Stimulated activated CD4-positive, alpha-beta T cell treated with anti-CD3 and anti-CD28 coated beads, TNF-alpha, amount 100 ng/mL, for 24 hours (primary cell): ENCODE data around the gene HTR4.
A peak's percentile ranks its signal among the peaks of the same experiment; 100 is the strongest.
"Not testable (repeated sequence)": the region's sequence is repeated elsewhere in the genome, so short reads cannot be mapped to it uniquely, and the experiment has no call there.

Experiments
- DNase-seq, 3 experiments: peaks; one replicate each; pipeline ENCODE4 v3.0.0-alpha.2; 2020; ENCODE audit warnings: low read depth in 3 of 3

HTR4 gene

DNA sequence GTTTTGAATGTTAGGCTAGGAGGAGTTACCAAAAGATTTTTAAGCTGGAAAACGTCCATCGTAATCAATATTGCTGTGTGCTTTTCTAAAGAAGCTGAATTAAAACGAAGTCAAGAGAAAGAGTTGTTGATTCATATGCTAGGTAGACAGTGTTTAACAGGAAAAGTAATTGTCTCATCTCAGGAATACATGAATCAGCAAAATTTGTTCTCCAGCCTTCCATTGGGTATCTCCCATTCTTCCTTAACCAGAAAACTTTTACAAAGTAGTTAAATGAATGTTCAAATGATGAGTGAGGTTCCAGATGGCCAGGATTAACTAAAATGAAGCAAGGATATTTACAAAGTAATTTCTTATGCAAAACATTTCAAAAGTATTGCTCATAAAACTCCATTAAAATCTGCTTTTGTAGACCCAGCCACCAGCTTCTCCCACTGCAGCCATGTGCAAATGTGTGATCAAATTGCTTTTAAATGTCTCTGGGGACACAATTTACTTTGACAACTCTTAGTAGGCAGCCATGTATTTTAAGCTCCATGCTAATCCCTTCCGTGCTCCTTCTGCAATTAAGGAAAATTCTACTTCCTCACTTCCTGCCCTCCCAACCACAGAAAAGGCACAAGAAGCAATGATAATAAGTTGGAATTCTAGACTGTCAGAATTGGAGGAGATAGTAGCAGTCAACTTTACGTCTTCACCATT is 121.2 kb downstream of the HTR4 start:
- no peak for DNase-seq

DNA sequence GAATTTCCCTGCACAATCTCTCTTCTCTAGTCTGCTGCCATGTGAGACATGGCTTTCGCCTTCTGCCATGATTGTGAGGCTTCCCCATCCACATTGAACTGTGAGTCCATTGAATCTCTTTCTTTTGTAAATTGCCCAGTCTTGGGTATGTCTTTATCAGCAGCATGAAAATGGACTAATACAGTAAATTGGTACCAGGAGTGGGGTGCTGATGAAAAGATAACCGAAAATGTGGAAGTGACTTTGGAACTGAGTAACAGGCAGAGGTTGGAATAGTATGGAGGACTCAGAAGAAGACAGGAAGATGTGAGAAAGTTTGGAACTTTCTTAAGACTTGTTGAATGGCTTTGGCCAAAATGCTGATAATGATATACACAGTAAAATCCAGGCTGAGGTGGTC is 124.9 kb downstream of the HTR4 start:
- DNase-seq = not testable (repeated sequence)

DNA sequence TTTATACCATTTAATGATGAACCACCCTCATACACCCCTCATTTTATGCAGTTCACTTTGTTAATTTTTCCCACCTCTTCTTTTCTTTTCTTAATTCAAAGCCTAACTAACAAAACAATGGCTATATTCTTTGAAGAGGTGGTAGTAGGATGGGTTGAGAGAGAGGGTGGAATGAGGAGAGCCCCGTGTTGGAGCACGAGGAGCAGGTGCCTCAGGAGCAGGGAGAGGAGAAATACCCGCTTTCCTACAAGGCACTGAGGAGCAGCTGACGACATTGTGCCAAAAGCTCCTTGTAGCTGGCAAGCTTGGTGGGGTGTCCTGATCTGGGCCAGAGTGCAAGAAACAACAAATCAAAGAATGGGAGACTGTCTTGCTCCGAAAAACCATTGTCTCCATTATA is 129.6 kb downstream of the HTR4 start:
- DNase-seq = no peak

DNA sequence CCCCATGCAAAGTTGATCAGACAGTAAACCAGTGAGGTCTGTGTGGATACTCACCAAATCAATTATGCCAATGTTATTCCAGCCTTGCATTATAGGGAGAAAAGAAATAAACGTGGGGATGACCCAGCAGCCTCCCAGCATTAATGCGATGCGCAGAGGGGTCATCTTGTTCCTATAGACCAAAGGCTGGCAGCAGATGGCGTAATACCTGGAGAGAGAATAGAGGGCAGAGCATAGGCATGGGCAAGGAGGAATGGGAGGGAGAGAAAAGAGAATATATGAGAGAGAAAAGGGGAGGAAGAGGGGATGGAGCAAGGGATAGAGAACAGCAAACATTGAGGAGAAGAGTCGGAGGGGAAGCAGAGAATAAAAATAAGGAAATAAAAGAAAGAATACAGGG is 131.2 kb downstream of the HTR4 start:
- no peak for DNase-seq

DNA sequence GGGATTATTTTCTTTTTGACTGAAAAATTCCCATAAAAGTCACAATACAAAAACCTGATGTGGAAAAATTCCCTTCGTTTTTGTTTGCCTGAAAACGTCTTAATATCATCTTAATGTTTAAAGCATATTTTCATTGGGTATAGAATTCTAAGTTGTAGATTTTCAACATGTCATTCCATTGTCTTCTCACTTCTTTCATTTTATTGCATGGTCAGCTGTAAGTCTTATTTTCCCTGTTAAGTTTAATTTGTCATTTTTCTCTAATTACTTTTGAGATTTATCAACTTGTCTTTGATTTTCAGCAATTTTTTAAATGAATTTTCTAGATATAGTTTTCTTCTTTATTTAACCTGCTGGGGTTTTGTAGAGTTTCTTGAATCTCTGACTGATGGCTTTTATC is 138.9 kb downstream of the HTR4 start:
- no peak for DNase-seq

DNA sequence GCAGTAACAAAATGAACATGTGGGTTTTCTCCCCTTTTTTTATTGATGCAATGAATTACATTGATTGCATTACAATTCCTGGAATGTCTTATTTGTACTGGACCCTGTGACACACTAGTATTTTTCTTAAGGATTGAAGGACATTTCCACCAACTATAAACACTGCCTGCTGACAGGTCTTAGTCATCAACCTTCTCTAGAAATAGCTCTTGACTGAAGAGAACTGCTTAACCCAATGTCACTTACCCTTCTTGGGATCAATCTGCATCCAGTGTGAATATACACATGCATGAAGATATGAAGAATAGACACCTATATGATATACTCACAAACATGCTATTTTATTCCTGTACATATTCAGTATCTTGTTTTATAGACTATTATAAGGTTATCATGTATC is 140.0 kb downstream of the HTR4 start:
- no peak for DNase-seq

DNA sequence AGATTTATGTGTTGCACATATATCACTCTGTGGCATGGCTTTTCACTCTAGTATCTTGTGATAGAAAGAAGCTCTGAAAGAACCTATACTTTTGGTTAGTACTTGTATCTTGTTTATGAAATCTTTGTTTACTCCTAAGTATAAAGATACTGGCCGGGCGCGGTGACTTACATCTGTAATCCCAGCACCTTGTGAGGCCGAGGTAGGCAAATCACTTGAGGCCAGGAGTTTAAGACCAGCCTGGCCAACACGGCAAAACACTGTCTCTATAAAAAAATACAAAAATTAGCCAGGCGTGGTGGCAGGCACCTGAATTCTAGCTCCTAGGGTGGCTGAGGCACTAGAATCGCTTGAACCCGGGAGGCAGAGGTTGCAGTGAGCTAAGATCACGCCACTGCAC is 141.8 kb downstream of the HTR4 start:
- DNase-seq = no peak

DNA sequence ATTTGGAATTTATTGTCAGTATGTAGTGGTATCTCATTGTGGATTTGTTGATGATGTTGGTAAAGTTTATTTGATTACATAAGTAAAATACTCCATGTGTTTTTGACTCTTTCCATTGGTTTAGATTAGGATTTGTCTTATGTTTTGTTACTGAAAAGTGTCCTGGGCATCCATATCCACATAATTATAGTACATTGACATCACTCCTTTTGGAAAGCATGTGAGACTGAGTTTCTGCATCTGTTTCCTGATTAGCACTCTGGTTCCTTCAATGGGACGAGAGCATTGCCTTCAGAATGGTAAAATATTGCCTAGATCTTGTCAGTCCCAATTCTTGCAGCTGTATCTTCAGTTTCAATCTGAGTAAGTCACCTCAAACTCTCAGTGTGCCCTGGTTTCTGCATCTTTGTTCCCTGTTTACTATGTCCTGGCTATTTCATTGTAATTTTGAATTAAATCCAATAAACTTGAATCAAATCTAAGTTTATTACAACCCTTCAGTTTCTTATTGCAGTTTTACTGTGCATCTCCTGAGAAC is 142.4 kb downstream of the HTR4 start:
- no peak for DNase-seq

DNA sequence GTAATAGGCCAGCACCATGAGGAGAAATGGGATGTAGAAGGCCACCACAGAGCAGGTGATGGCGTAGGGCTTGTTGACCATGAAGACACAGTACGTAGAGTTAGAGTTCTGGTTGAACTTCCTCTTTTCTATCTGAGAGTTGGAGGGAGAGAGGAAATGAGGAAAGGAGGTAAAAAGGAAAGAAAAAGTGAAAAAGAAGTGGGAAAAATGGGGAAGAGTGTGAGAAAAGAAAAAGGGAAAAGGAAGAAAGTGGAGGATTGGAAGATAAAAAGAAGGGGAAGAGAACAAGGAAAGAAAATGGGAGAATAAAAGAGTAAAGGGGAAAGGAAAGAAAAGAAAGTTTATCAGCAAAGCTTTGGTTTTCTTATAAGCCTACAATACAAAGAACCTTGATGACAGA is 144.4 kb downstream of the HTR4 start:
- no peak for DNase-seq

DNA sequence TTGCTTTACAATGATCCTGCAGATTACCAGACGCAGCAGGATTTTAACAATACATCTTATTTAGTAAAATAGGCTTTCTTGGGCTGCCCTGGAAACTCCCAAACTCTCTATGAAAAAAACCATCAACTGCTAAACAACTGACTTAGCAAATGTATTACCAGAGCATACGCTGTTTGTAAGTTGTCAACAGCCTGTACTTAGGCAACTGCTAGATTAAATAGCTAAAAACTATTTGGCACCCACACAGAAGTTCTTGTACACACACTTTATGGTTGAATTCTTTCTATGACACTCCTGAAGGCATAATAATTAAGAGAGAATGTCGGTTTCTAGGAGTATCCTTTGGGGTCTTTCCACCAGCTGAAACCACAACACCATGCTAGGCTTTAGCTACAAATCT is 146.7 kb downstream of the HTR4 start:
- no peak for DNase-seq

DNA sequence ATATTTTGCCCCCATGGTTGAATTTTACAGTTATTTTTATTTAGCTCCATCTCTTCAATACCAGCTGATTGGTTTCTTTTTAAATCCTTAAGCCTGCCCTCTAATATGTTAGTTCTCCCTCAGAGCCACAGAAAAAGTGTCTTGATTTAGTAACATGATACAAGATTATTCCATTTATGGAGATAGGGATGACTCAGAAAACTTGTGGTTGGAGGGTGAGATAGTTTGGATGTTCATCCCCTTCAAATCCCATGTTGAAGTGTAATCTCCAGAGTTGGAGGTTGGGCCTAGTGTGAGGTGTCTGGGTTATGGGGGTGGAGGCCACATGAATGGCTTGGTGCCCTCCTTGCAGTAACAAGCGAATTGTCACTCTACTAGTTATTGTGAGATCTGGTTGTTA is 154.9 kb downstream of the HTR4 start:
- no peak for DNase-seq

DNA sequence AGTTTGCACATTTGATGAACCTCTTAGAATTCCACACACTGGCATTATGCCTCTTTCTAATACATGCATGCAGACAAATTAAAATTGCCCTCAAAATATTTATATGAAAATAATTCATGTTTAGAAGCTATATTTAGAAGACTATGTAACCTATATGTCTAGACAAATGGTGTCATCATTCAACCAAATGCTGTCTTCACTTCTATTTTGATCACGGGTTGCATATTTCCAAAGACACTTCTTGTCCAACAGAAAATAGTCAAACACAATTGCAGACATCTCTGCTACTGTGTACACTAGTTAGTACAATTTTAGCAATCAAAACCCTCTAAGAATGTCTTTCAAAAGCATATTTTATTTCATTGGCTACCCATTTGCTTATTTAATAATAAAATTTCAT is 156.6 kb downstream of the HTR4 start:
- DNase-seq = no peak

DNA sequence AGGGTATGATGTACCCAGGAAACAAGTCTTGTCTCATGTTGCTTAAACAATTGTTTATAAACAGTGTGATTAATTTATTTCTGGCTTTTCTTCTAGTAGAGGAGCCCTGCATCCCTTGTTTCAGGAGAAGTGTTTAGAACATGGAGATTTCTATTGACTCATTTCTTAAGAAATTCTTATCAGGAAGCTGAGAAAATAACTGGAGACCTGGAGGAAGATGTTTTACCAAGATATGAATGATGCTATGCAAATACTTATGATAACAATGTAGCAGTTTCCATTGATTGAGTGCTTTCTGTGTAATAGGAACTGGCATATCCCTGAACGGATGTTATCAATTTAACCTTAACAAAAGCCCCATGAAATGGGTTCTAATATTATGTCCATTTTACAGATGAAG is 162.0 kb downstream of the HTR4 start:
- DNase-seq = no peak

DNA sequence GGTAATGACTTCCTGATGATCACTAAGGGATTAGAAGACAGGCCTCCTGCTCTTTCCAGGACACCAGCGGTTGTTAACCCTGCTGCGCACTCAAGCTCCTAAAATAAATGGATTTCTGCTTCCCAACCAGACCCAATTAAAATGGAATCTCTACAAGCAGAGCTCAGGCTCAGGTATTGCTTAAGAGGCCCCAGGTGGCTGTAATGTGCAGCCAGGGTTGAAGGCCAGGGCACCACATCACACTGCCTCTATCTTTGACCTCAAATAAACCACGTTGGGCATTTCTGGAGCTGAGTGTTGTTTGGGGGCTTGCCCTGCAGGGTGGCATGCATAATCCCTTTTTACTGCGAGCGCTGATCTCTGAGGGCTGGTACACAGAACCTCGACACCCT is 162.5 kb downstream of the HTR4 start:
- DNase-seq = no peak

DNA sequence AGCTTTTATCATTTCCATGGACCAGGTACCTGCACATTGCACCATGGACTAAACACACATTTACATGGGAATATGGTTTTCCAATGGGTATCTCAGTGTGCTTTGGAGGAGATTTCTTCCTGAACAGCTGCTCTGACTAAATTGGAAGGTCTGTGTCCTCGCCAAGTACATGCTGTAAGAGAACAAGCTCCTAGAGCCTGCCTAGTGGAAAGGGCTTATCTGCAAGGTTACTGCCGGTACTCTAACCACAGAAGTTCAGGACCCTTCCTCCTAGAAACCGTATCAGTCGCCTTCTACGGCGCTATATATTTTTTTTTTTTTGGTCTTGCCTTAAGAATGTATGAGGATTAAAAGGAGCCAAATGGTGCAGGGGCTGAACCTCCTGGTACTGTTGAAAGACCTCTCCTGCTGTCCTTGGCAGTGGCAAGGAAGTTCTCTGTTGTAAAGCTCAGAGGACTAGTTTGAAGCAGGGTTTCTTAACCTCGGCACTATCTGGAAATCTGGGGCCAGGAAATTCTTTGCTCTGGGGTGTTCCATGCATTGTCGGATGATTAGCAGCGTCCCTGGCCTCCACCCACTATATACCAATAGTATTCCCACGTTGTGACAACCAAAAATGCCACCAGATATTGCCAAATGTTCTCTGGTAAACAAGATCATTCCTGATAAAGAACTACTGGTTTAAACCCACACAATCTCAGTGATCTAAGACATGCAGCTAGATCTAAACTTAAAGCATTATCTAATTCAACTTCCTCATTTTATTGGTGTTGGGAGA is 163.1 kb downstream of the HTR4 start:
- DNase-seq = no peak

DNA sequence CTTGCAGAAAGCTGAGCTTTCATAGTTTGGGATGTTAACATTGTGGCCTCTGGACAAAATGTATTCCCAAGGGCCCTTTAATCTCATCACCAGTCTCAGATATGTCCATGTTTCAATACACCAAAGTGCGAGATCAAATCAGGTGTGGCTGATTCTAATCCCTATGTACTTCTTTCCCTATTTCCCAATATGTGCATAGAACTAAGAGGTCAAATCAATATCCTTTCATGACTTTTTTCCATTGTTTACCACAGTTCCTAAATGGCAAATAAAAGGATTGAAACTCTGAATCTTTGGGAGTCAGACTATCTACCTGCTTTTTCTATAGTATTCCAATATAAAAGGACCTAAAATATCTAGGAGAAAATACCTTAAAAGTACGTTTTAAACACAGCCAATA is 165.6 kb downstream of the HTR4 start:
- no peak for DNase-seq

DNA sequence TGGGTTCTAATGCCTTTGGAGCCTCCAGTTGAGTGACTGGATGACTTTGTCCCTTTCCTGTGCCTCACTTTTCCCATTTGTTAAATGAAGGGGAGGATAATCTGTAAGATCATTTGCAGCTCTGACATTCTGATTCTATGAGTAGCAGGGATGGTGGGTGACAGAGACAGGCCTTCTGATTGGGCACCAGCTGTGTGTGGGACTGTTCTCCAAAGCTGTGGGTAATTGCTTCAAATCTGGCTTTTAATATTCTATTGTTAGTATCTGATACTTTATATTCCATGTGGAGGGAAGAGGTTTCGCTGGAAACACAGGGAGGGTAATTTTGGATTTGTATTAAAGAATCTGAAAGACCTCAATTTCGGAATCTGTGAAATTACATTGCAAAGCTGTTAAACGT is 167.9 kb downstream of the HTR4 start:
- DNase-seq = no peak

DNA sequence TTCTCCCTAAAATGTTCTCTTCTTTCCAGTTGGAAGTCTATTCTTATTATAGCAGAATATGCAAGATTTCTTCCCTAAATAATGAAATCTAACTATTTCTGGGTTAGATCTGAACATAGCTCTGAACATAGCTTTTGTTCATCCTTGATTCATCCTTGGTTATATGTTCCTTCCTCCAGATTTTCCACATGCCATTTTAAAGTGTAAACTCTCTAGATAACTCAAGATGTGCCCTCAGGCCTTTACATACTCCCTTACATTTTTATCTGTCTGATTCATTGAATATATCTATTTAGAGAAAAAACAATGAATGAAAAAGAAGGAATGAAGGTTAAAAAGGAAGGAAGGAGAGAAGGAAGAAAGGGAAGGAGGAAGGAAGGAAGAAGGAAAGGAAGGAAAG is 169.7 kb downstream of the HTR4 start:
- DNase-seq = no peak

DNA sequence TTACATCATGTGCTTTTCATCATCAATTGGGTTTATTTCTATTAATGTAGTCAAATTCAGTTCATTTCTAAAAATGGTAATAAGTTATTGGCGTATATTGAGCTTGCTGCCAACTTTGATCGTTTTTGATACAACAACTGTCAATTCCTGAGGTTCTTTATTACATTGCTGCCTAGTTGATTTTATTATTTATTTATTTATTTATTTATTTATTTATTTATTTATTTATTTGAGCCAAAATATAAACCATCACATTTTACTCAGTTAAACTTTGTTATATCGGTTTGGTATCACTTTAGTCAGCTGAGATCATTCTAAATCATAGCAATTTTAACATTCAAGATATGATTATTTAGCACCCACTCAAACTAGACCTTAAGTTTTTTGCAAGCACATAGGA is 170.6 kb downstream of the HTR4 start:
- no peak for DNase-seq

DNA sequence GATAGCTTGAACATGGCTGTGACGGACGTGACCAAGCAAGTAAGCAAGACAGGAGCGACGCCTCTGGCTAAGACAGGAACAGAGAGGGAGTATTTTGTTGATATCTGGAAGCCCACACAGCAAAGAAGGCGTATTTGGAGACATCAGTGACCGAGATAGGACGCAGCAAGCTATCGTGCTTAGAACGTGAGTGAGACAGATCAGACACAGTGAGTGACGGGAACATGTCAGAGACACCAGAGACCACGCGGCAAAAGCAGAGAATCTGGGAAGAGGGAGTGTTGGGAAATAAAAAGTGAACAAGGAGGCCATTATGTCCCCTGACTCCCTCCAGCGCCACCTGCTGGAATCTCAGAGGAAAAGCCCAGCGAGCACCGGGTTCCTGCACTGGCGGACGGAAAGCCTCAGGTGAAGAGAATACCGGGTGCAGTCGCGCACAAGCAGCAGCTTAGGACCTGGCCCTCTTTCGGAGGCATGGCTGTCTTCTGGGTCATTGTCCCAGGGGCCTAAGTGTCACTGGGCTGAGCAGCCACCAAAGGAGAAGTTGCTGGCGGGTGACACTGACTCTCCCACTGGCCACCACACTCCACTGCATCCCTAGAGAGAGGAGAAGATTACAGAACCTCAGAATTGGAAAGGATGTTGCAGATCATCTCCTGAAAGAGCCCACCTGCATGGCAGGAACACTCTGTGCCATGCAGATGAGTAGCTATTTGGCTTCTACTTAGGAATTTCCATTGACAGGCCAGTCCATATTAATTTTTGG is 171.4 kb downstream of the HTR4 start:
- peak; percentile 23 to 50 (median 33) for DNase-seq

DNA sequence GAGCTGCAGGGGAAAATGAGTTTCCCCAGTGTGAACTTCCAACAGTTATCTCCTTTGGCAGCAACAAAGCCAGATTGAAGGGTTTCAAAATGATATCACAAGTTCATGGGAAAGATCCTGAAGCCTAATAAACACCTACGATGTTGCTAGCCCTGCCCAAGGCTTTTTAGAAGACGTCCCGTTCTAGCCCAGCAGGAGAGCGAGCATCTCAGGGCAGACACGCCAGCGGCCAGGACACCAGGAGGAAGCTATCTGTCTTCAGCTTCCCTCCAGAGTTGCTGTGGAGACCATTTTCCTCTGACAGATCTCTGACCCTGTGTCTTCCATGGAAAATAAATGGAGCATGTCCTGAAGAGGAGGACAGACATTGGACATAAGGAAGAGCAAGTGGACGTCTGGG is 172.1 kb downstream of the HTR4 start:
- DNase-seq = no peak

DNA sequence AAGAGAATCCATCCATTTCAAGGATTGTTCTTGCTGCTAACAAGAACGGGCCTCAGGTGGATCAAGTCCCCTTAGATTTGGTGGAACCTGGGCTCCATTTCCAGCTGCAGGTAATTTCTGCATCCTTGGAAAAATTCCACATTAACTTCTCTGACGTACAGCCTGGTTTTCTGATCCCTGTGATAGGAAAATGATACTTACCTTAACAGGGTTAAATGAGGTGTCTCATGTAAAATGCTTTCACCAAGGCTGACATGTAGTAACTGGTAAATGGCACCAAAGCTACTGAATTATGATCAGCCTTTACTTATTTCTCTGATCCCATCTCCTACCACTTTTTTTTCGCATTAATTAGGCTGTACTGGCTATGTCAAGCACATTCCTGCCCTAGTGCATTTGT is 176.9 kb downstream of the HTR4 start:
- no peak for DNase-seq

DNA sequence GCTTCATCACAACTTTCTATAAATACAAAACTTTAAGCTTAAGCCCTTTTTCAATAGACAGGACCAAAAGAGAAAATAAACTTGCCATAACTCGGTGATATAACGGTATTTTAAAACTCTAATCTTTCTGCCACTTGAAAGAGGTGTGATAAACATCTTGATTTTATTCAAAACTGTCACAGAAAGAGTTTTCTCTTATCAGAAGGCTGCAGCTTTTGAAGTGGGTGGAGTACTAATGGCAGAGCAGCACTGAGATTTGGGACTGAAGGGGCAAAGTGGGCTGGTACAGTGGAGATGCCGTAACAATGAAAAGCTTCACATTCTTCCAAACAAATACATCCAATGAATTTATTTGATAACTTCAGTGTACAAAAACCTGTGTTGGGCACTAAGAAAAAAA is 178.0 kb downstream of the HTR4 start:
- no peak for DNase-seq
